SK-N-SH (cell line): ENCODE results near the gene VPS26A. TPM values are rescaled to one million over a fixed set of nuclear protein-coding genes. Genes with fewer than 3 reads are reported as not detected.

Experiments used
- CTCF ChIA-PET: fragments of 300-600, 350-600 bp; formaldehyde crosslinking; extraction: SDS; loops from one replicate; lab custom pipeline; 2021; lab: Yijun Ruan, JAX
- POLR2A ChIA-PET: fragments of 350-600 bp; sonication (Branson Sonifier 250); formaldehyde crosslinking; extraction: SDS; loops from one replicate; lab custom pipeline; 2020; ENCODE audit warnings: antibody characterized with exemption, inconsistent platforms; lab: Yijun Ruan, JAX
- DNase-seq: peaks from one replicate; pipeline ENCODE4 v3.0.0; 2012
- H2AFZ ChIP-seq: fragments of 200-600 bp; sonication (generic); 2 replicates; pipeline ENCODE4 v1.8.1; 2016; ENCODE audit warnings: antibody characterized with exemption, mild to moderate bottlenecking, low read depth
- H3F3A ChIP-seq: fragments of 200-600 bp; sonication (generic); replicated peaks from 2 replicates; pipeline ENCODE3; 2016; ENCODE audit warnings: antibody characterized with exemption, mild to moderate bottlenecking; ENCODE audit not compliant: insufficient read depth
- H3K27ac ChIP-seq, 2 experiments: fragments of 200-500 bp in 1 of 2; fragments of 200-600 bp in 1 of 2; sonication (Bioruptor generic) in 1 of 2; sonication (generic), shearing (Covaris generic) in 1 of 2; 2 replicates each; pipeline versions ENCODE4 v1.5.1 to v1.6.1; 2014 to 2016; ENCODE audit warnings: low read depth in 2 of 2, inconsistent platforms in 1 of 2, low read length in 1 of 2, mild to moderate bottlenecking in 1 of 2, mixed read lengths in 1 of 2
- H3K27me3 ChIP-seq: fragments of 200-600 bp; sonication (generic), shearing (Covaris generic); 2 replicates; pipeline ENCODE4 v1.6.1; 2016; ENCODE audit warnings: mixed run types; ENCODE audit not compliant: insufficient read depth
- H3K36me3 ChIP-seq, 2 experiments: fragments of 200-500 bp in 1 of 2; fragments of 200-600 bp in 1 of 2; sonication (Bioruptor generic) in 1 of 2; sonication (generic) in 1 of 2; replicated peaks in 1 of 2; 2 replicates each; pipeline versions ENCODE3 to v1.5.1; 2014 to 2016; ENCODE audit warnings: low read length in 1 of 2, mild to moderate bottlenecking in 1 of 2; ENCODE audit not compliant: insufficient read depth in 2 of 2, control insufficient read depth in 1 of 2
- H3K4me1 ChIP-seq, 2 experiments: fragments of 200-500 bp in 1 of 2; fragments of 200-600 bp in 1 of 2; sonication (Bioruptor generic) in 1 of 2; sonication (generic), shearing (Covaris generic) in 1 of 2; 2 replicates each; pipeline versions ENCODE4 v1.5.1 to v1.6.1; 2014 to 2016; ENCODE audit warnings: low read depth in 1 of 2, low read length in 1 of 2, mixed run types in 1 of 2; ENCODE audit not compliant: insufficient read depth in 2 of 2, control insufficient read depth in 1 of 2
- H3K4me2 ChIP-seq: fragments of 200-600 bp; sonication (generic), shearing (Covaris generic); 2 replicates; pipeline ENCODE4 v1.6.1; 2017; ENCODE audit warnings: mixed run types
- H3K4me3 ChIP-seq, 2 experiments: fragments of 200-500 bp in 1 of 2; fragments of 200-600 bp in 1 of 2; sonication (Bioruptor generic) in 1 of 2; sonication (generic), shearing (Covaris generic) in 1 of 2; 2 replicates each; pipeline versions ENCODE4 v1.5.1 to v1.8.1; 2014 to 2016; ENCODE audit warnings: low read depth in 2 of 2, inconsistent platforms in 1 of 2, low read length in 1 of 2, mild to moderate bottlenecking in 1 of 2, mixed read lengths in 1 of 2, moderate library complexity in 1 of 2
- H3K79me2 ChIP-seq: fragments of 200-600 bp; sonication (generic); 2 replicates; pipeline ENCODE4 v1.8.1; 2017; ENCODE audit warnings: mild to moderate bottlenecking; ENCODE audit not compliant: insufficient read depth
- H3K9ac ChIP-seq: fragments of 200-600 bp; sonication (generic); 2 replicates; pipeline ENCODE4 v1.6.1; 2017; ENCODE audit warnings: mixed run types
- H3K9me2 ChIP-seq: fragments of 200-600 bp; sonication (generic); 2 replicates; pipeline ENCODE4 v1.6.1; 2017; ENCODE audit warnings: mixed run types
- H3K9me3 ChIP-seq: fragments of 200-600 bp; sonication (generic); 2 replicates; pipeline ENCODE4 v1.6.1; 2017; ENCODE audit warnings: mixed run types, mild to moderate bottlenecking, moderate library complexity
- H4K20me1 ChIP-seq: fragments of 200-600 bp; sonication (generic); 2 replicates; pipeline ENCODE4 v1.6.1; 2017; ENCODE audit warnings: mild to moderate bottlenecking, mixed run types; ENCODE audit not compliant: insufficient read depth
- CHD2 ChIP-seq: fragments of 150-350 bp; IDR thresholded peaks from 2 replicates; pipeline ENCODE4 v1.6.1; 2018; ENCODE audit warnings: low read length; ENCODE audit not compliant: partially characterized antibody
- CTCF ChIP-seq: fragments of 200-600 bp; sonication (generic); IDR thresholded peaks from 2 replicates; pipeline ENCODE4 v1.6.1; 2017; ENCODE audit warnings: antibody characterized with exemption, mild to moderate bottlenecking, moderate library complexity
- ELF1 ChIP-seq: IDR thresholded peaks from 2 replicates; pipeline ENCODE4 v1.4.0; 2012
- EZH2phosphoT487 ChIP-seq: fragments of 200-600 bp; sonication (generic); IDR thresholded peaks from 2 replicates; pipeline ENCODE4 v1.6.1; 2017; ENCODE audit warnings: low read depth, mixed run types, mild to moderate bottlenecking, antibody characterized with exemption, moderate library complexity, borderline replicate concordance
- FOSL2 ChIP-seq: IDR thresholded peaks from 2 replicates; pipeline ENCODE4 v1.4.0; 2012; ENCODE audit warnings: low read depth, mild to moderate bottlenecking, moderate library complexity, borderline replicate concordance
- GATA2 ChIP-seq: sonication (generic); formaldehyde crosslinking; IDR thresholded peaks from 2 replicates; pipeline ENCODE4 v1.5.0; 2020; ENCODE audit warnings: mild to moderate bottlenecking, missing genetic modification reagents
- MEF2A ChIP-seq: IDR thresholded peaks from 2 replicates; pipeline ENCODE4 v1.4.0; 2012; ENCODE audit warnings: low read depth, borderline replicate concordance
- NFIC ChIP-seq: IDR thresholded peaks from 2 replicates; pipeline ENCODE4 v1.4.0; 2012; ENCODE audit warnings: borderline replicate concordance
- RAD21 ChIP-seq: IDR thresholded peaks from 2 replicates; pipeline ENCODE4 v1.6.1; 2012; ENCODE audit warnings: mild to moderate bottlenecking, low read length
- REST ChIP-seq: IDR thresholded peaks from 2 replicates; pipeline ENCODE4 v1.6.1; 2012; ENCODE audit warnings: mild to moderate bottlenecking, low read depth, low read length, moderate library complexity
- RXRA ChIP-seq: IDR thresholded peaks from 2 replicates; pipeline ENCODE4 v1.4.0; 2012; ENCODE audit warnings: low read depth, mild to moderate bottlenecking, borderline replicate concordance
- SIN3A ChIP-seq: IDR thresholded peaks from 2 replicates; pipeline ENCODE4 v1.6.1; 2012; ENCODE audit warnings: low read depth, mild to moderate bottlenecking, low read length, moderate library complexity, borderline replicate concordance
- TAF1 ChIP-seq: IDR thresholded peaks from 2 replicates; pipeline ENCODE4 v1.6.1; 2012; ENCODE audit warnings: low read depth, mild to moderate bottlenecking, low read length, moderate library complexity, borderline replicate concordance
- YY1 ChIP-seq: IDR thresholded peaks from 2 replicates; pipeline ENCODE4 v1.4.0; 2012; ENCODE audit warnings: low read depth, mild to moderate bottlenecking
- WGBS: methylation state at CpG from one replicate; pipeline ENCODE4 v1.1.6; 2017; ENCODE audit warnings: low lambda C conversion rate; 5-methylcytosine and 5-hydroxymethylcytosine counted together
- polyA plus RNA-seq, 3 experiments: library from polyadenylated mRNA; depleted of rRNA; stranded (reverse); fragments of >200 nt; gene quantifications; 2 replicates each; pipeline ENCODE4 v1.2.3, GENCODE V29; 2012
- TF ChIP-seq, protein P1 (sequence below): IDR thresholded peaks from 2 replicates; pipeline ENCODE4 v1.4.0; 2012; ENCODE audit warnings: low read depth, borderline replicate concordance
- TF ChIP-seq, protein P2 (sequence below): fragments of 150-350 bp; IDR thresholded peaks from 2 replicates; pipeline ENCODE4 v1.6.1; 2016; ENCODE audit warnings: mild to moderate bottlenecking, low read depth, low read length

The VPS26A gene
- polyA plus RNA-seq, 1 of the 3 experiments (the other 2 are of a cell fraction), result 10.6 TPM

- 12% methylated on average over 21 of the region's 21 CpGs for WGBS
- Histone ChIP-seq H3K9ac (peak overlapping the region; percentile 91), H2AFZ (peak overlapping the region; percentile 58; the same call in 1 of the 2 replicates), H3K27ac (peak overlapping the region; percentile 88 to 98)
- no peak for TF ChIP-seq FOSL2
- no peak for TF ChIP-seq RAD21
- TF ChIP-seq, protein P1, sequence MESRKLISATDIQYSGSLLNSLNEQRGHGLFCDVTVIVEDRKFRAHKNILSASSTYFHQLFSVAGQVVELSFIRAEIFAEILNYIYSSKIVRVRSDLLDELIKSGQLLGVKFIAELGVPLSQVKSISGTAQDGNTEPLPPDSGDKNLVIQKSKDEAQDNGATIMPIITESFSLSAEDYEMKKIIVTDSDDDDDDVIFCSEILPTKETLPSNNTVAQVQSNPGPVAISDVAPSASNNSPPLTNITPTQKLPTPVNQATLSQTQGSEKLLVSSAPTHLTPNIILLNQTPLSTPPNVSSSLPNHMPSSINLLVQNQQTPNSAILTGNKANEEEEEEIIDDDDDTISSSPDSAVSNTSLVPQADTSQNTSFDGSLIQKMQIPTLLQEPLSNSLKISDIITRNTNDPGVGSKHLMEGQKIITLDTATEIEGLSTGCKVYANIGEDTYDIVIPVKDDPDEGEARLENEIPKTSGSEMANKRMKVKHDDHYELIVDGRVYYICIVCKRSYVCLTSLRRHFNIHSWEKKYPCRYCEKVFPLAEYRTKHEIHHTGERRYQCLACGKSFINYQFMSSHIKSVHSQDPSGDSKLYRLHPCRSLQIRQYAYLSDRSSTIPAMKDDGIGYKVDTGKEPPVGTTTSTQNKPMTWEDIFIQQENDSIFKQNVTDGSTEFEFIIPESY, result no peak
- no peak for TF ChIP-seq CHD2
- no peak for TF ChIP-seq CTCF
- TF ChIP-seq REST, result no peak
- no peak for TF ChIP-seq NFIC
- no peak for TF ChIP-seq ELF1
- no peak for TF ChIP-seq RXRA
- no peak for TF ChIP-seq MEF2A
- TF ChIP-seq, protein P2, sequence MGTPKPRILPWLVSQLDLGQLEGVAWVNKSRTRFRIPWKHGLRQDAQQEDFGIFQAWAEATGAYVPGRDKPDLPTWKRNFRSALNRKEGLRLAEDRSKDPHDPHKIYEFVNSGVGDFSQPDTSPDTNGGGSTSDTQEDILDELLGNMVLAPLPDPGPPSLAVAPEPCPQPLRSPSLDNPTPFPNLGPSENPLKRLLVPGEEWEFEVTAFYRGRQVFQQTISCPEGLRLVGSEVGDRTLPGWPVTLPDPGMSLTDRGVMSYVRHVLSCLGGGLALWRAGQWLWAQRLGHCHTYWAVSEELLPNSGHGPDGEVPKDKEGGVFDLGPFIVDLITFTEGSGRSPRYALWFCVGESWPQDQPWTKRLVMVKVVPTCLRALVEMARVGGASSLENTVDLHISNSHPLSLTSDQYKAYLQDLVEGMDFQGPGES, result no peak
- no peak for TF ChIP-seq SIN3A
- TF ChIP-seq TAF1, result no peak
- TF ChIP-seq YY1, result no peak
- TF ChIP-seq EZH2phosphoT487, result no peak
- TF ChIP-seq GATA2 (CRISPR knock-in tag), result no peak
- TF ChIP-seq, all 33 proteins: peak for 0
- Histone ChIP-seq H3K4me3 (peak overlapping the region; percentile 84 to 95), H3F3A (no peaks in the 10 kb centered on the region), H3K36me3 (peaks cover 0 to 3% of the 10 kb centered on the region in 2 experiments), H3K4me1 (peaks cover 0 to 9% of the 10 kb centered on the region in 2 experiments; a peak in 2 of 4 replicates), H3K79me2 (peaks cover 41% of the 10 kb centered on the region), H3K4me2 (peak overlapping the region; percentile 82), H4K20me1 (no peaks in the 10 kb centered on the region), H3K9me3 (no peaks in the 10 kb centered on the region), H3K27me3 (no peaks in the 10 kb centered on the region), H3K9me2 (no peaks in the 10 kb centered on the region)
- peak; percentile 57 for DNase-seq
- ChIA-PET CTCF (no interaction called here), POLR2A (interaction anchor here (1.0 to 1.4 kb wide), 2 partner anchors 30 to 223 kb away, joined by 4 read pairs; partner anchors contain the start of gene DDX21)
Observed at GRCh38 chr10:69179089-69179742, 55.2 kb downstream of the VPS26A start.
